Stimulated activated naive CD8-positive, alpha-beta T cell treated with anti-CD3 and anti-CD28 coated beads, Interleukin-15, Interleukin-2, amounts not matched to agents 100 U/mL and 50 U/mL, for 24 hours (primary cell): ENCODE measurements around the gene TOE1.
"Not testable (repeated sequence)": the region's sequence is repeated elsewhere in the genome, so short reads cannot be mapped to it uniquely, and the experiment has no call there.

Experiments used
- ATAC-seq: fragments of 150-1000 bp; cut with Tn5 transposase; one replicate; pipeline ENCODE4 v1.10.0; 2021
- DNase-seq: peaks from one replicate; pipeline ENCODE4 v3.0.0; 2021

TOE1 gene

DNA sequence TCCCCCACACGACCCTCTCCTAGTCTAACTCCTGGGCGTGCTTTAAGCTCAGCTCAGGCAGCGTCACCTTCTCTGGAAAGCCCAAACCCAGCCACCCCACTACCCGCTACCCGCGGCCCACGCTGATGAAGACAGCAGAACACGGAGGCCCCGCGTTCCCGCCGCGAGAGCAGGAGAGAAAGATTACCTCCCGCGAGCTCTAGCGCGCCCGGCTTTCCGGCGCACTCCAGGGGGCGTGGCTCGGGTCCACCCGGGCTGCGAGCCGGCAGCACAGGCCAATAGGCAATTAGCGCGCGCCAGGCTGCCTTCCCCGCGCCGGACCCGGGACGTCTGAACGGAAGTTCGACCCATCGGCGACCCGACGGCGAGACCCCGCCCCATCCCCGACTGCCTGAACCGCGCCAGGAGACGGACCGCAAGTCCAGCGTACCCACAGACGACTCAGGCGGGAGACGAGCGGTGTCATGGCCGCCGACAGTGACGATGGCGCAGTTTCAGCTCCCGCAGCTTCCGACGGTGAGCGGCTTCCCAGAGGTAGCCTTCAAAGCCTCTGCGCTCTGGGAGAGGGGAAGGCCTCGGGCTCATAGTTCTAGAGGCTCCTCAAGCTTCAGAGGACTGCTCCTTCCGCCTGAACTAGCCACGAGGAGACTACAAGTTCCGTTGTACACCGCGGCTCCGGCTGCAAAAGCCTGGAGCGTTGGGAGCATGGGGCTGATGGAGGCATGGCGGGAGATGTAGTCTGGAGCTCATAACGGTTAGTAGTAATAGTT is at the start of gene TOE1, which contains the start of gene MUTYH:
TOE1 (plus strand) TSS at position 382 of the 770 bp plus-strand sequence; CDS start at position 465, 83 bp downstream.
MUTYH (minus strand) TSS at position 652 of the 770 bp plus-strand sequence. CDS start 5,935 bp downstream, outside the sequence.
- ATAC-seq = peak; percentile 90
- DNase-seq = peak; percentile 98

DNA sequence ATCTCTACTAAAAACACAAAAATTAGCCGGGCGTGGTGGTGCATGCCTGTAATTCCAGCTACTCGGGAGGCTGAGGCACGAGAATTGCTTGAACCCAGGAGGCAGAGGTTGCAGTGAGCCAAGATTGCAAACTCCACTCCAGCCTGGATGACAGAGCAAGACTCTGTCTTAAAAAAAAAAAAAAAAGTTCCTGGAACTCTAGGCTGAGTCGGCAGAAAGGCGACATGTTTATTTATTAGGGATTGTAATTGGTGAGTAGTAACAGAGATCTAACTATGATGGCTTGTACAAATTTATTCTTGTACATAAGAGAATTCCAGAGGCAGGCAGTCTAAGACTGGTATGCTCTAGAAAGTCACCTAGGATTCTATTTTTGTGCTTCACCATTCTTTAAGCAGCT is 49.0 kb upstream of the TOE1 start:
- DNase-seq, ATAC-seq: not testable (repeated sequence)

DNA sequence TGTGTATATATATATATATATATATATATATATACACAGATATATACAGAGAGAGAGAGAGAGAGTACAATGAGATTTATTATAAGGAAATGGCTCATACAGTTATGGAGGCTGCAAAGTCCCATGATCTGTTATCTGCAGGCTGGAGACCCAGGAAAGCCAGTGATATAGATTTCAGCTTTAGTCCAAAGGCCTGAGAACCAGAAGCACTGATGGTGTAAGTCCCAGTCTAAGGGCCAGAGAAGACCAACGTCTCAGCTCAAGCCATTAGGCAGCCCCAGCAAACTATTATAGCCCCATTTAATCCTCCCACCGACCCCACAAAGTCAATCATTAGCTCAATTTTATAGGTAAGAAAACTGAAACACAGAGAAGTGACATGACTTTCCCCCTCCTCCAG is 48.3 kb upstream of the TOE1 start:
- DNase-seq (no peak), ATAC-seq (no peak)

DNA sequence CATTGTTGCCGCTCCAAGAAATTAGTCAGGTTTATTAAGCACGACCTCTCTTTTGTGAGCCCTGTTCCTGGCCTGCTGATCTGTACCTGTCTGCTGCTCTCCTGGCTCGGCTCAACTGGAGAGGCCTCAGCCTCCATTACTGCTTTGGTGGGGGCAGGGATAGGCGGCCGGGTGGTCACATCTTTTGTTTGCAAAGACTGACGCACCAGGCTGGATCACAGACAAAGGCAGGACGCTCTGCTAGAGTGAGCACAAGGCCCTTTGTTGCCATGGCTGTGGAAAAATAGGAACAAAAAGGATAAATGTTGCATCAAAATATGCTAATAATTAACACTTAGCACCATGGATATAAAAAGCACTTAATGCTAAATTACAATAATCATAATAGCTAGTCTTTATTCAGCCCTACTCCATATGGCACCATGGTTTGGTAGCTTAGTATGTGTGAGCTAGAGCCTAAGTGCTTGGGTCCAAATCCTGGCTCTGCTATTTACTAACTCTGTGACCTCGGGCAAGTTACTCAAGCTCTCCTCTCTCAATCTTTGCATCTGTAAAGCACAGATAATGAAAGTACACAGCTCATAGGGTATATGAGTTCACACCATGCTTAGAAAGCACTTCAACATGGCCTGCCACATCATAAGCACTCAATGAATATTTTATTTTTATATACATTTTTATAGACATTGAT is 42.2 kb upstream of the TOE1 start:
- DNase-seq (no peak), ATAC-seq (no peak)

DNA sequence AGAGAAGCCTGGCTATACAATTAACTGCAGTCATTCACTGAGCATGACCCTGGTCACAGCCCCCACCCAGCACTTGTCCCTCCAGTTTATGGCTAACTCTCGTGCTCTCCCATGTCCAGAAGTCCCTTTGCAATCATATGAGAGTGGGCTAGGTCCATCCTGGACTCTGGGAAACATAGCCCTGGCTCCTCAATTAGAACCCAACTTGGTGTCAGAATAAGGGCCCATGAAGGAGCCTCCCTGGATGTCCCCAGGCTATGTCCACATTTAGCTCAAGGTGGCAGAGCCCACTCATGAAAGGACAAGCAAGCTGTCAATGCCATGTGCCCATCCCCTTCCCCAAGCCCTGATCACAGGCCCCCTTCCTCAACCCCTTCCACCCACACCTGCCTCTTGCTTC is 40.7 kb upstream of the TOE1 start:
- ATAC-seq (no peak), DNase-seq (no peak)

DNA sequence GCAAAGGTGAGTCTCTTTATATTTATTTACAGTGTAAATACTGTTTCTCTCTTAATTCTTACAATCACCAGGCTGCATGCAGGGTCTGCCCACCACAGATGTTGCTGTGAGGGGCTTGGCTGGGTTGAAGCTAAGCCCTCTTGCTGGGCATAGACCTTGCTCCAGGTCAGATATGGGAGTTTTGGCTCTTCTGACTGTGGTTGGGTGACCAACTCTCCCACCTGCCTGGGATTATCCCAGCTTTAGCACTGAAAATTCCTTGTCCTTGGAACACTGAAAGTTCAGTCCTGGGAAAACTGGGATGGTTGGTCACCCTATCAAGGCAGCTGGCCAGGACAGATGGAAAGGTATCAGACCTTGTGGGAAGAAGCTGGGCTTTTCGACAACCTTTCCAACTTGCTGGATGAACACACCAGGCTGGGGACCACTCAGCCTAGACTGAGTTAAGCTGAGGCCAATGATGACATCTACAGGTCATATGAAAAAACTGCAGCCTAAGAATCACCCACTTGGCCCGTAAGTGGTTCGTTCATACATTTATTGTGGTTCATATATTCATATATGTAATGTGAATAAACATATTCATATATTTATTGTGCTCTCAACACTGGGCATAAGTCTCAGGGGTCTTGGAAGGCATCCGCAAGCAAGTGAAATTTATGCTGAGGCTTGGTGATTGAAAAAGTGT is 39.8 kb upstream of the TOE1 start:
- peak; percentile 20 for ATAC-seq
- DNase-seq = peak; percentile 30

DNA sequence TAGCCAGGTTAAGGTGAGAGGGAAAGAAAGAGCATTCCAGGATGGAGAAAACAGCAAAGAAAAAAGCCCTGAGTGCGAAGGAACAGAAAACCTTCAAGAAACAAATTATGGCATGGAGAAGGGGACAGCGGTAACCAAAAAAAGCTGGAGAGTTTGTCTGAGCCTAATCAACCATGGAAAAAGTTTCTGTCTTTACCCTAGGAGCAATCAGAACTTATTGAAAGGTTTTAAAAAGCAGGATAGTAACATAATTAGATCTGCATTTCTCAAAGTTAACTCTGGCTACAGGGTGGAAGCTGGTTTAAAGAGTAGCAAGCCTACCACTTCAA is 39.3 kb upstream of the TOE1 start:
- no peak for ATAC-seq

DNA sequence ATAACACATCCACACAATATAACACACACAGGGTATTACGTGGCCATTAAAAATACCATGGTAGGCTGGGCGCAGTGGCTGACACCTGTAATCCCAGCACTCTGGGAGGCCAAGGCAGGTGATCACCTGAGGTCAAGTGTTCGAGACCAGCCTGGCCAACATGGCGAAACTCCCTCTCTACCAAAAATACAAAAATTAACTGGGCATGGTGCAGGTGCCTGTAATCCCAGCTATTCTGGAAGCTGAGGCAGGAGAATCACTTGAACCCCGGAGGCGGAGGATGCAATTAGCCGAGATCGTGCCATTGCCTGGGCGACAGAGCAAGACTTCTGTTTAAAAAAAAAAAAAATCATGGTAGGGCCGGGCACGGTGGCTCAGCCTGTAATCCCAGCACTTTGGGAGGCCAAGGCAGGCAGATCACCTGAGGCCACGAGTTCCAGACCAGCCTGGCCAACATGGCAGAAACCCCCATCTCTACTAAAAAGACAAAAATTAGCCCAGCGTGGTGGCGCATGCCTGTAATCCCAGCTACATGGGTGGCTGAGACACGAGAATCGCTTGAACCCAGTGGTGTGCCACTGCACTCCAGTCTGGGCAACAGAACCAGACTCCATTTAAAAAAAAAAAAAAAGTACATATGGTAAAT is 37.3 kb upstream of the TOE1 start:
- no peak for DNase-seq
- ATAC-seq = no peak

More for the DNA sequence above, 39.3 kb upstream of the TOE1 start:
- no peak for DNase-seq

DNA sequence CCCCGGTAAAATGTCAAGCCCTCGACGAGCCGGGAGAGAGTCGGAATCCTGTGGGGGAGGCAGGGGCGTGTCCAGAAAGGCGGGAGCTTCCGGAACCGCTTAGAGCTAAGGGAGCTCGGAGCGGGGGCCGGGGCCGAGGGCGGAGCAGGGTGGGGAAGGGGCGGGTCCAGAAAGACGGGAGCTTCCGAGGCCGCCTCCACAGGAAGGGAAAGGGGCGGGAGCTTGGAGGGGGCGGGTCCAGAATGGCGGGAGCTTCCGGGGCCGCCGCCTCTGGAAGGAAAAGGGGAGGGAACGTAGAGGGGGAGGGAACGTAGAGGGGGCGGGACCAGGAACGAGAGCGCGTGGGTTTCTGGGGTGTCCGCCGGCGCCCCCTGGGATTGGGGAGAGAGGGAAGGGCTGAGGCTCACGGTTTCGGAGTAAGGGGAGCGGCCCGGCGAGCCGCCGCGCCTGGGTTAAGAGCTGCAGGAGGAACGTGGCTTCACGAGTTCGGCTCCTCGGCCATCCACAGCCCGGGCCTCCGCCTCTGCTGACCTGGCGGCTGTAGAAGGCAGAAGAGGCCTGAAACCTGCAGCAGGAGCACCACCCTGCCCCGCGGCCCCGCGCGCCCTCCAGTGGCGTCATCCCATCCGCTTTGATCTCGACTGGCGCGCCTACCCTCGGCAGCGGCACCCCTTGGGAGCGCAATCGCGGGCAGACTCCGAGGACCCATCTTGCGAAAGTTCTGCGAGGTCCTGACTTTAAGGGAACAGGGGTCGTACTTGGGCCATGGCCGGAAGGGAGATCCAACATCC is 36.3 kb upstream of the TOE1 start:
- ATAC-seq (peak; percentile 86), DNase-seq (peak; percentile 99)

DNA sequence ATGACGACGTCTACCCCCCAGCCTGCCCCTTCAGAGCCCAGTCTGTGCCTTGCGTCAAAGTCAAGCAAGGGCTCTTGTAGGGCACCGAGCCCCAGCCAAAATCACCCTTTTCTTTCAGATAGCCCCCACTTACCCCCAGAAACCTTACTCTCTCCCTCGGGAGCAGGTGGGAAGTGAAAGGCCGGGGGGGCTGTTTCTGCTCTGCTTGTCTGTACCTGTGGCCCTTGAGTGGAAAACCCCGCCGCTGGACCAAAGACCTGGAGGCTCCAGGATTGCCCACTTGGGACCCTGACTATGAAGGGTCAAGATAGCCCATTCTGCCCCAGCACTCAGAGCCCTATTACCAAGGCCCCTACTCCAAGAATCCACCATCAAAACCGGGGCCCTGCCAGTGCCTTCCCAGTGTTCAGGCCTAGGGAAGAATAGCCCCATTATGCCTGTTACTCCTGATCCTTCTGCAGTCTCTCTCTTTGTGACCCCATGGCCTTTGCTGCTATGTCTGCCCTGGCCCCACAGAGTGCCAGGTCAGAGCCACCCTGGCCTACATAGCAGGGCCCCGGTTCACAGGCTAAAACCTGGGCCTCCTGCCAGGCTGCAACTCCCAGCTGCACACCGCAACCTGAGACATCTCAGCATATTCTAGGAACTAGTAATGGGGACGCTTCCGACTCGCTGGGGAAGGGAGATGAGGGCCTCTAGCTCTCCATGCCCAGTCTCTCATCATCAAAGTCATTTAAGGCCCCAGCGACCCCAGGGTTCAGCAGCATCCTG is 35.5 kb upstream of the TOE1 start:
- DNase-seq = no peak
- ATAC-seq = no peak

DNA sequence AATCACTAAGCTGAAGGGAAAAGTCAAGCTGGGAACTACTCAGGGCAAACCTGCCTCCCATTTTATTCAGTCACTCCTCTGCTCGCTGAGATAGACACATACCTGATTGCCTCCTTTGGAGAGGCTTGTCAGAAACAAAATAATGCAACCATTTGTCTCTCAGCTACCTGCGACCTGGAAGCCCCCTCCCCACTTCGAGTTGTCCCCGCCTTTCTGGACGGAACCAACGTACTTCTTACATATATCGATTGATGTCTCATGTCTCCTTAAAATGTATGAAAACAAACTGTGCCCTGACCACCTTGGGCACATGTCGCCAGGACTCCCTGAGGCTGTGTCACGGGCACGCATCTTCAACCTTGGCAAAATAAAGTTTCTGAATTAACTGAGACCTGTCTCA is 34.7 kb upstream of the TOE1 start:
- DNase-seq (no peak), ATAC-seq (no peak)

DNA sequence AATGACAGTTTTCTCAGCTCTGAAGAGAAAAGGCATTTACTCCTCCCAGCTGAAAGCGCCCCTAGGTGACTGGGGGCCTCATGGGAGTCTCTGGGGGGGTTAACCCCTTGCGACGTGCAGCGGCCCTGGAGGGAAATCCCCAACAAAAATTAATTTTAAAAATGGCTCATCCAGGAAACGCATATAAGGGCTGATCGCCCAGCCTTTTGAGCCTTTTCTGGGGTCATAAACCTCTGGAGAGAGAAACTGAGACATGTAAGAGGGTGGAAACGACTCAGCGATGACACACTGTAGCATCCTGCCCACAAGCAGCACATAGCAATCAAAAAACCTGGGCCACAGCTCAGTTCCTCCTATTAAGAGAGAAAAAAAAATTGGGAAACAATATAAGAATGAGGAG is 33.7 kb upstream of the TOE1 start:
- DNase-seq (peak; percentile 68), ATAC-seq (peak; percentile 56)

DNA sequence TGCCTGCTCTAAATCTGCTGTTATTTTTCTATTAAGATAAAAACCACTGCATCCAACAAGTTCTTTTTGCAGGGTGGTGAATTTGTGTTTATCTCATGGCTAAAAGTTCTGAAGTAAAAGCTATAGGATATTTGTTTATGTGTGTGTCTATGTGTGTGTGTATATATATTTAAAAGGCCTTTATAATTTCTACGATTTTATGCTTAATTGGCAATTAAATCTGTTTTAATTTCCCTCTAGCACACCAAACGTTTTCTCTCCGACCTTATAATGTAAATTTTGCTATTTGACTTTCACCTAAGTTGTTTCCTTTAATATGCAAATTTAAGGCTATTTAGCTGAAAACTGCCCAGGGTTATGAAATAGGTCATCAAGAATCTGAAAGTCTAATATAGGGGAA is 33.1 kb upstream of the TOE1 start:
- DNase-seq = no peak

DNA sequence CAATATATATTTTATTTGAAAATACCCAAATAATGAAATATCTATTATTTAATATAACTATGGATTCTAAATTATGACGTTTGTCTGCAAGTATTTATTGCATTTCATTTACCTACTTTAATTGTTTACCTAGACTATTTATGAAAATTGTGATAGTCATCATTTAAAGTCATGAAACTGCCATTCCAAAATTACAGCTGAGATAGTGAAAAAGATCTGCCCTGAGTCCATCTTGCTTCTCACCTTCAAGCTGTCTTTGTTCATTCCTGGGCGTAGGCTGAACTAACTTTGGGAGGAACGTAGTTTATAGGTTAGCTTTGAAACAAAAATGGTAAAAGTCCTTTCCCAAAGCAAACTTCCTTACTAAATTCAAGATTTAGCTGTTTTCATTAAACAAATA is 25.7 kb upstream of the TOE1 start:
- ATAC-seq = no peak
- DNase-seq = no peak

More for the DNA sequence above, 33.1 kb upstream of the TOE1 start:
- ATAC-seq = no peak

DNA sequence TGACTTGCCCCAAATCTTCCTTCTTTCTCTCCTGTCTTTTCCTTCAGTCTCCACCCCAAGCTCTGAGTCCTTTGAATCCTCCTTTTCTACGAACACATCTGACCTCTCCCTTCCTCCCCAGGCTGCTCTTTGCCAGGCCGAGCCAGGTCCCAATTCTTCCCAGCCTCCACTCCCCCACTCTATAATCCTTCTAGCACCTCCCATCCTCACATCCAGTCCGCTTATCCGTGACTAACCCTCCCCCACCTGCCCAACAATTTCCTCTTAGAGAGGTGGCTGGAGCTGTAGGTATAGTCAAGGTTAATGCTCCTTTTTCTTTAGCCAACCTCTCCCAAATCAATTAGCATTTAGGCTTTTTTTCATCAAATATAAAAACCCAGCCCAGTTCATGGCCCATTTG is 22.8 kb upstream of the TOE1 start:
- no peak for ATAC-seq

DNA sequence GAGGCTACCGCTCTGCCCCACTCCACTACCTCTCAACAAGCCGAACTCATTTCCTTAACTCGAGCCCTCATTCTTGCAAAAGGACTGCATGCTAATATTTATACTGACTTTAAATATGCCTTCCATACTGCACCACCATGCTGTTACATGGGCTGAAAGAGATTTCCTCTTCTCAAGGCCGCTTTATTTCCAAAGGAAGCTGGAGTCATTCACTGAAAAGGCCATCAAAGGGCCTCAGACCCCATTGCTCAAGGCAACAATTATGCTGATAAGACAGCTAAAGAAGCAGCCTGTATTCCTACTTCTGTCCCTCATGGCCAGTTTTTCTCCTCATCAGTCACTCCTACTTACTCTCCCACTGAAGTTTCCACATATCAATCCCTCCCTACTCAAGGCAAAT is 20.2 kb upstream of the TOE1 start:
- ATAC-seq (no peak), DNase-seq (no peak)

More for the DNA sequence above, 22.8 kb upstream of the TOE1 start:
- no peak for DNase-seq

DNA sequence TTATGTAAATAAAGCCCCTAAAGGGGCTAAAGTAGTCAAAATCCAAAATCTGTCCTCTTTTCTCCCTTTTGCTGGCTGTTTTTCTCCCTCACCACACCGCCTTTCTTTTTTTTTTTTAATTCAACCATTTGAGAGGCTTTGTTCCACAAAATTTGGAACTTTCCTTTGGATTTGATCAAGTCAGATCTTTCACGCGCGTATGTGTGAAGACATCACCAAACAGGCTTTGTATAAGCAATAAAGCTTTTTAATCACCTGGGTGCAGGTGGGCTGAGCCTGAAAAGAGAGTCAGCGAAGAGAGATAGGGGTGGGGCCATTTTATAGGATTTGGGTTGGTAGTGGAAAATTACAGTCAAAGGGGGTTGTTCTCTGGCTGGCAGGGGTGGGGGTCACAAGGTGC is 18.5 kb upstream of the TOE1 start:
- no peak for ATAC-seq
- no peak for DNase-seq

DNA sequence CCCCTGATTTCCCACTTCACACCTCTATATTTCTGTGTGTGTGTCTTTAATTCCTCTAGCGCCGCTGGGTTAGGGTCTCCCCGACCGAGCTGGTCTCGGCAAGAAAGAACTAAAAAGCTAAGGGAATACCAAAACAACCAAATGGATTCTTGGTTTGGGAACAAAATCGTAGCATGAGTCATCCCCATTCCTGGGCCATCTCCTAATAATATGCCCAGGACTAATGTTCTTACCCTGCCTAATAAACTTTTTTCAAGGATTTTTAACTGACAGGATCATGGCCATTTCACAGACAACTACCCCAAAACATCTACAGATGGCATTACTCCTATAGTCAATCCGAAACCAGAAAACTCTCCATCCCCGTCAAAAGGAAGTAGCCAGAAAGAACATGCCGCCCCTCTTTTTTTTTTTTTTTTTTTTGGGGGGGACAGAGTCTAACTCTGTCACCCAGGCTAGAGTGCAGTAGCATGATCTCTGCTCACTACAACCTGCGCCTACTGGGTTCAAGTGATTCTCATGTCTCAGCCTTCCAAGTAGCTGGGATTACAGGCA is 17.4 kb upstream of the TOE1 start:
- ATAC-seq (no peak), DNase-seq (no peak)

DNA sequence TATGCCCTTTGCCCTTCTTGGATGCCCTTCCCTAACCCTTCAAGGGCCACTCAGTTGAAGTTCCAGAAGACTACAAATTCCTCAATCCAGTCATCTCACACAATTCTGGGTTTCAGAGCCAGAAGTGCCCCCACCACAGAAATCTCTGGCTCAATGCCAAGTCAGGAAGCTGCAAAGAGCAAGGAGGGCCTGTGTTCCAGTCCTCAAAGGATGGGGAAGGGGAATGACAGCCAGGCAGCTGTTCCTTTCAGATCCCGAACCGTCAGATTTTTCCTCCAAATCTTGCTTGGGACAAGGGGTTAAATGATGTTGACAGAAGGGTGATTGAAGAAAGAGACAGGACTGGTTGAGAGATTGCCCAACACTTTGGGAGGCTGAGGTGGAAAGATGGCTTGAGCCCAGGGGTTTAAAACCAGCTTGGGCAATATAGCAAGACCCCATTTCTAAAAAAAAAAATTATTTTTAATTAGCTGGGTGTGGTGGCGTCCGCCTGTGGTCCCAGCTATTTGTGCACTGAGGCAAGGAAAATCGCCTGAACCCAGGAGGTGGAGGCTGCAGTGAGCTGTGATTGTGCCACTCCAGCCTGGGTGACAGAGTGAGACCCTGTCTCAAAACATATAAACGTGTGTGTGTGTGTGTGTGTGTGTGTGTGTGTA is 14.0 kb upstream of the TOE1 start:
- no peak for ATAC-seq
- DNase-seq = no peak
